Adrenal gland (tissue), 5 donors: ENCODE data around the gene MUSK.

ENCODE experiments used
- POLR2A ChIP-seq, 2 donors: fragments of 450-650 bp; IDR thresholded peaks; one replicate each; pipeline ENCODE4 v1.6.1; 2017; ENCODE audit warnings: antibody characterized with exemption in 2 of 2, mild to moderate bottlenecking in 2 of 2, moderate library complexity in 1 of 2
- TF ChIP-seq, protein P1 (sequence below), 6 experiments: fragments of 450-650 bp in 4 of 6; fragments of 200-600 bp in 2 of 6; sonication (generic) in 1 of 6; IDR thresholded peaks; 1 replicate in 5 of 6; 2 replicates in 1 of 6; pipeline versions ENCODE4 v1.5.1 to v1.8.0; 2016 to 2021; ENCODE audit warnings: antibody characterized with exemption in 6 of 6, mild to moderate bottlenecking in 2 of 6, moderate library complexity in 1 of 6
- donor health status: DM: no; HTN: no; CAD: no.

DNA sequence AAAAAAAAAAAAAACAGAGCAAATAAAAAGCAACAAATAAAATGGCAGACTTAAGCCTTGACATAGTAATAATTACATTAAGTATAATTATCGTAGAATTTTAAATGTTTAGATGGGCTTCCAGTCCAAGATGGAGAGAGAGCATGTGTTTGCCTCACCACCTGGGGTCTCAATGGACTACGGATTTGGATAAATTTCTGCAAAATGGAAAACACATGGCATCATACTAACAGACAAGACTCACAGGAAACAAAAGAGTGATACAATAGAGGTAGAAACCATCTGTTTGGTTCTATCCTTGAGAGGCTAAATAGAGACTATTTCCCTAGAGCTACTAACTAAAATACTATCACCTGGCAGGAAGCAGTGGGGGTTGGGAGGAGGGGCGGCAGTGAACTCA lies 144.3 kb downstream of the MUSK start:
- TF ChIP-seq POLR2A (IDR thresholded peaks at IDR 0.05): no peak
- TF ChIP-seq, protein P1, sequence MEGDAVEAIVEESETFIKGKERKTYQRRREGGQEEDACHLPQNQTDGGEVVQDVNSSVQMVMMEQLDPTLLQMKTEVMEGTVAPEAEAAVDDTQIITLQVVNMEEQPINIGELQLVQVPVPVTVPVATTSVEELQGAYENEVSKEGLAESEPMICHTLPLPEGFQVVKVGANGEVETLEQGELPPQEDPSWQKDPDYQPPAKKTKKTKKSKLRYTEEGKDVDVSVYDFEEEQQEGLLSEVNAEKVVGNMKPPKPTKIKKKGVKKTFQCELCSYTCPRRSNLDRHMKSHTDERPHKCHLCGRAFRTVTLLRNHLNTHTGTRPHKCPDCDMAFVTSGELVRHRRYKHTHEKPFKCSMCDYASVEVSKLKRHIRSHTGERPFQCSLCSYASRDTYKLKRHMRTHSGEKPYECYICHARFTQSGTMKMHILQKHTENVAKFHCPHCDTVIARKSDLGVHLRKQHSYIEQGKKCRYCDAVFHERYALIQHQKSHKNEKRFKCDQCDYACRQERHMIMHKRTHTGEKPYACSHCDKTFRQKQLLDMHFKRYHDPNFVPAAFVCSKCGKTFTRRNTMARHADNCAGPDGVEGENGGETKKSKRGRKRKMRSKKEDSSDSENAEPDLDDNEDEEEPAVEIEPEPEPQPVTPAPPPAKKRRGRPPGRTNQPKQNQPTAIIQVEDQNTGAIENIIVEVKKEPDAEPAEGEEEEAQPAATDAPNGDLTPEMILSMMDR (IDR thresholded peaks at IDR 0.05): no peak
